ENCODE measurements around the gene ZNF217. TPM values are rescaled to one million over a fixed set of nuclear protein-coding genes. Genes with fewer than 3 reads are reported as not detected.

The ZNF217 gene
- total RNA-seq, 1 experiment from 2014 or later = 45.6 TPM

DNA sequence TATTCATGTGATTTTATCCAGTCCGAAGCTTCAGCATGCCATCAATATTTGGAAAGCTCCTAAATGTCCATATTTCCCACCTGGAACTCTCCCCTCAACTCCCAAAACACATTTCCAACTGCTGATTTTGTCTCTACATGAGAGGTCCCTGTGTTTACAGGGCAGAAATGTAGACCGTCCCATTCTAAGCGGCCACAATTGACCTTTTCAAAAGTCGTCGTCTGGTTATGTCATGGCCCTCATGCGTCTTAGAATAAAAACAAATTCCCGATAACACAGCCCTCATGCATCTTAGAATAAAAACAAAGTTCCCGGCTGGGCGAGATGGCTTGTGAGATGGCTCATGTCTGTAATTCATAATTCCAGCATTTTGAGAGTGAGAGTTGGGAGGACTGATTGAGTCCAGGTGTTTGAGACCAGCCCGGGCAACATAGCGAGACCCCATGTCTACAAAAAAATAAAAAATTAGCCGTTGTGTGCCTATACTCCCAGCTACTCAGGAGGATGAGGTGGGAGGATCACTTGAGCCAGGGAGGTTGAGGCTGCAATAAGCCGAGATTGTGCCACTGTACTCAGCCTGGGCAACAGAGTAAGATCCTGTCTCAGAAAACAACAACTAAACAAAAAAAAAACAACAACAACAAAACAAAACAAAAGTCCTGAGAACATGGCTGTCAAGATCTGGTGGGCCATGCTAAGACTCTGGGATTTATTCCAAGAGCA, 6.4 kb upstream of the ZNF217 start:
- H3K4me3 ChIP-seq (ENCODE audit: low read length) = no peak overlapping the region
- no peak for TF ChIP-seq EZH2 (IDR thresholded peaks at IDR 0.05; ENCODE audit: low read length, unreplicated experiment)
- TF ChIP-seq EZH2phosphoT487 (IDR thresholded peaks at IDR 0.05; ENCODE audit: borderline replicate concordance, low read length) = no peak
- no peak for TF ChIP-seq CTCF (conservative IDR thresholded peaks at IDR 0.05; ENCODE audit: low read depth, low read length)
- H3K9me3 ChIP-seq (ENCODE audit: low read length) = no peaks in the 10 kb centered on the region
- no peaks in the 10 kb centered on the region for H4K20me1 ChIP-seq (ENCODE audit: low read length)
- BruUV-seq (replicated peaks) = no TSS peak
- H3K27me3 ChIP-seq (ENCODE audit: low read length) = no peaks in the 10 kb centered on the region
- peaks cover 27% of the 10 kb centered on the region for H3K4me1 ChIP-seq (ENCODE audit: insufficient read depth, low read length)
- no peak for ATAC-seq
- H2AFZ ChIP-seq (ENCODE audit: low read length) = no peak overlapping the region
- DNase-seq = no peak
- no peak overlapping the region for H3K9ac ChIP-seq (ENCODE audit: low read length)
- H3K36me3 ChIP-seq (ENCODE audit: low read depth, low read length) = no peaks in the 10 kb centered on the region
- H3K79me2 ChIP-seq (ENCODE audit: low read length) = peaks cover 24% of the 10 kb centered on the region
- H3K9me2 ChIP-seq (replicated peaks; ENCODE audit: low read length) = no peaks in the 10 kb centered on the region
- CTCF ChIA-PET = no interaction called here
- no peak overlapping the region for H3K4me2 ChIP-seq (ENCODE audit: low read length)
- intact Hi-C loops (cut with micrococcal nuclease) = loop anchor here (5.0 to 10.0 kb wide), 3 partner anchors 267 to 1965 kb away; no protein-coding TSS in a partner anchor
- H3F3A ChIP-seq (ENCODE audit: low read length, unreplicated experiment) = no peaks in the 10 kb centered on the region
- H3K27ac ChIP-seq (ENCODE audit: low read length) = no peak overlapping the region
- POLR2A ChIA-PET (ENCODE audit: unreplicated experiment) = no interaction called here

DNA sequence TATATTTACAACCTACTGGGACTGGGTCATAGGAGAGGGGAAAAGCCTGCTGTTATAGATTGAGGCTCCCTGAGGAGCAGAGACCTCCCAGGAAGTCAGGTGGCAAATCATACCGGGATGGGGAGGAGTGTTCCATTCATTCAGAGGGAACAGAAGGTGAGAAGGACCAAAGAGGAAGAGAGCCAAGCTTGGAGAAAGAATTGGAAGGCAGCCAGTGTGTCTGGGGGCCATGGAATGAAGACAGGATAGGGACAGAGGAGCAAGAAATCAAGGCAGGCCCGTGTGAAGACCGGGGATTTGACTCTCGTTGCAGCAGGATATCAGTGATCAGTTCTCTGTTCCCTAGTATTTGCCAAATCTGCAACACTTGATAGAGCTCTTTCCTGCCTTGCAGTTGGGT, 5.7 kb upstream of the ZNF217 start:
- no peak overlapping the region for H3K27ac ChIP-seq (ENCODE audit: low read length)
- TF ChIP-seq CTCF (conservative IDR thresholded peaks at IDR 0.05; ENCODE audit: low read depth, low read length) (no peak), EZH2phosphoT487 (IDR thresholded peaks at IDR 0.05; ENCODE audit: borderline replicate concordance, low read length) (no peak), EZH2 (IDR thresholded peaks at IDR 0.05; ENCODE audit: low read length, unreplicated experiment) (no peak)
- no peaks in the 10 kb centered on the region for H3K27me3 ChIP-seq (ENCODE audit: low read length)
- H3K79me2 ChIP-seq (ENCODE audit: low read length) = peaks cover 30% of the 10 kb centered on the region
- no peaks in the 10 kb centered on the region for H3K9me2 ChIP-seq (replicated peaks; ENCODE audit: low read length)
- H3K9ac ChIP-seq (ENCODE audit: low read length) = no peak overlapping the region
- ChIA-PET POLR2A (ENCODE audit: unreplicated experiment) (interaction anchor here (0.6 kb wide), 1 partner anchor 24 kb away, joined by 3 read pairs; no protein-coding TSS in a partner anchor), CTCF (no interaction called here)
- no peaks in the 10 kb centered on the region for H3F3A ChIP-seq (ENCODE audit: low read length, unreplicated experiment)
- H3K4me1 ChIP-seq (ENCODE audit: insufficient read depth, low read length) = peaks cover 27% of the 10 kb centered on the region
- H3K9me3 ChIP-seq (ENCODE audit: low read length) = no peaks in the 10 kb centered on the region
- BruUV-seq (replicated peaks) = no TSS peak
- H2AFZ ChIP-seq (ENCODE audit: low read length) = no peak overlapping the region
- no peaks in the 10 kb centered on the region for H4K20me1 ChIP-seq (ENCODE audit: low read length)
- H3K4me3 ChIP-seq (ENCODE audit: low read length) = no peak overlapping the region
- no peak overlapping the region for H3K4me2 ChIP-seq (ENCODE audit: low read length)
- intact Hi-C loops (cut with micrococcal nuclease) = loop anchor here (5.0 to 10.0 kb wide), 3 partner anchors 268 to 1965 kb away; no protein-coding TSS in a partner anchor
- ATAC-seq (no peak), DNase-seq (peak; percentile 1)
- no peaks in the 10 kb centered on the region for H3K36me3 ChIP-seq (ENCODE audit: low read depth, low read length)

GRCh38 chr20:53599044-53599362, 5.4 kb upstream of the ZNF217 start:
- Histone ChIP-seq H3K36me3 (ENCODE audit: low read depth, low read length) (no peaks in the 10 kb centered on the region), H3K4me3 (ENCODE audit: low read length) (no peak overlapping the region), H3K9ac (ENCODE audit: low read length) (no peak overlapping the region), H4K20me1 (ENCODE audit: low read length) (no peaks in the 10 kb centered on the region), H3K9me3 (ENCODE audit: low read length) (no peaks in the 10 kb centered on the region), H3K9me2 (replicated peaks; ENCODE audit: low read length) (no peaks in the 10 kb centered on the region), H2AFZ (ENCODE audit: low read length) (no peak overlapping the region), H3F3A (ENCODE audit: low read length, unreplicated experiment) (no peaks in the 10 kb centered on the region), H3K27ac (ENCODE audit: low read length) (no peak overlapping the region), H3K4me1 (ENCODE audit: insufficient read depth, low read length) (peaks cover 27% of the 10 kb centered on the region), H3K79me2 (ENCODE audit: low read length) (peaks cover 30% of the 10 kb centered on the region), H3K4me2 (ENCODE audit: low read length) (no peak overlapping the region), H3K27me3 (ENCODE audit: low read length) (no peaks in the 10 kb centered on the region)
- intact Hi-C loops (cut with micrococcal nuclease) = loop anchor here (5.0 to 10.0 kb wide), 3 partner anchors 268 to 1964 kb away; no protein-coding TSS in a partner anchor
- CTCF ChIA-PET = no interaction called here
- no peak for TF ChIP-seq EZH2 (IDR thresholded peaks at IDR 0.05; ENCODE audit: low read length, unreplicated experiment)
- TF ChIP-seq CTCF (conservative IDR thresholded peaks at IDR 0.05; ENCODE audit: low read depth, low read length) = no peak
- TF ChIP-seq EZH2phosphoT487 (IDR thresholded peaks at IDR 0.05; ENCODE audit: borderline replicate concordance, low read length) = no peak
- BruUV-seq (replicated peaks) = no TSS peak
- no peak for ATAC-seq
- POLR2A ChIA-PET (ENCODE audit: unreplicated experiment) = interaction anchor here (0.6 kb wide), 1 partner anchor 24 kb away, joined by 3 read pairs; no protein-coding TSS in a partner anchor
- no peak for DNase-seq

All from PC-3 (cell line).